Measurements from ENCODE around the gene PTPRU. TPM values are rescaled to one million over a fixed set of nuclear protein-coding genes. Genes with fewer than 3 reads are reported as not detected.

Gene PTPRU
- total RNA-seq, 1 experiment from 2014 or later, result 40.7 TPM

GRCh38 chr1:29315262-29315661, 78.9 kb downstream of the PTPRU start:
- no peaks in the 10 kb centered on the region for H3K9me3 ChIP-seq (ENCODE audit: control insufficient read depth in 1 of 2, insufficient read depth in 1 of 2, low read depth in 1 of 2, low read length in 2 of 2)
- no peak for DNase-seq (ENCODE audit: low read depth, low spot score)
- no peak overlapping the region for H3K4me2 ChIP-seq (ENCODE audit: low read length)
- ChIA-PET POLR2A (no interaction called here), CTCF (no interaction called here), RAD21 (ENCODE audit: low non-redundant PET in 1 of 2, low total read pairs in 2 of 2, uncharacterized antibody in 2 of 2, unreplicated experiment in 2 of 2) (no interaction called here)
- H3K36me3 ChIP-seq (ENCODE audit: control insufficient read depth in 1 of 2, insufficient read depth in 2 of 2, low read length in 2 of 2), result peaks cover 0 to 11% of the 10 kb centered on the region in 2 experiments; a peak in 1 of 4 replicates
- H3K4me1 ChIP-seq (ENCODE audit: control insufficient read depth in 1 of 2, insufficient read depth in 2 of 2, low read length in 2 of 2), result no peaks in the 10 kb centered on the region
- no peaks in the 10 kb centered on the region for H3K79me2 ChIP-seq (ENCODE audit: insufficient read depth, low read length)
- H3K4me3 ChIP-seq (replicated peaks in 1 of 2; ENCODE audit: low read depth in 1 of 2, low read length in 2 of 2), result no peak overlapping the region
- no peaks in the 10 kb centered on the region for H3K9me2 ChIP-seq (ENCODE audit: insufficient read depth)
- H4K20me1 ChIP-seq (ENCODE audit: insufficient read depth), result no peaks in the 10 kb centered on the region
- H3K27ac ChIP-seq (ENCODE audit: low read depth, low read length), result no peak overlapping the region
- no peak overlapping the region for H2AFZ ChIP-seq (ENCODE audit: low read depth, low read length, poor library complexity, severe bottlenecking)
- no peak overlapping the region for H3K9ac ChIP-seq (ENCODE audit: low read length)
- no peak for ATAC-seq
- BruUV-seq (replicated peaks), result no TSS peak
- intact Hi-C loops (cut with micrococcal nuclease), result no loop called here
- TF ChIP-seq POLR2AphosphoS5 (IDR thresholded peaks at IDR 0.05; ENCODE audit: low read depth, low read length), result no peak
- no peak for TF ChIP-seq SRF (IDR thresholded peaks at IDR 0.05; ENCODE audit: low read depth)
- no peak for TF ChIP-seq JUND (IDR thresholded peaks at IDR 0.05)
- TF ChIP-seq ATF3 (IDR thresholded peaks at IDR 0.05), result no peak
- no peak for TF ChIP-seq ZBTB33 (IDR thresholded peaks at IDR 0.05; ENCODE audit: extremely low read depth, insufficient replicate concordance, low read length)
- TF ChIP-seq SP1 (IDR thresholded peaks at IDR 0.05; ENCODE audit: low read depth), result no peak
- TF ChIP-seq CBX3 (IDR thresholded peaks at IDR 0.05; ENCODE audit: low read depth), result no peak
- no peak for TF ChIP-seq SIN3A (IDR thresholded peaks at IDR 0.05; ENCODE audit: low read depth)
- no peak for TF ChIP-seq EZH2 (IDR thresholded peaks at IDR 0.05)
- TF ChIP-seq RAD21 (IDR thresholded peaks at IDR 0.05; ENCODE audit: low read depth), result no peak
- TF ChIP-seq YY1 (IDR thresholded peaks at IDR 0.05; ENCODE audit: extremely low read depth, insufficient replicate concordance, low read depth, low read length), result no peak
- H3K27me3 ChIP-seq (ENCODE audit: insufficient read depth, low read length), result no peaks in the 10 kb centered on the region
